Fibroblast of lung (primary cell): ENCODE data around the gene PLAAT2.

ENCODE experiments used
- EZH2 ChIP-seq: IDR thresholded peaks from 2 replicates; pipeline ENCODE4 v1.5.1; 2012; ENCODE audit warnings: low read length, control low read depth, mild to moderate bottlenecking; ENCODE audit errors: missing control alignments
- TF ChIP-seq, protein P1 (sequence below), 2 donors: IDR thresholded peaks in 1 of 2; conservative IDR thresholded peaks in 1 of 2; 1 replicate in 1 of 2; 2 replicates in 1 of 2; pipeline ENCODE4 v1.5.1; 2011 to 2012; ENCODE audit warnings: low read length in 2 of 2, control low read depth in 1 of 2, inconsistent platforms in 1 of 2, low read depth in 1 of 2, mild to moderate bottlenecking in 1 of 2

DNA sequence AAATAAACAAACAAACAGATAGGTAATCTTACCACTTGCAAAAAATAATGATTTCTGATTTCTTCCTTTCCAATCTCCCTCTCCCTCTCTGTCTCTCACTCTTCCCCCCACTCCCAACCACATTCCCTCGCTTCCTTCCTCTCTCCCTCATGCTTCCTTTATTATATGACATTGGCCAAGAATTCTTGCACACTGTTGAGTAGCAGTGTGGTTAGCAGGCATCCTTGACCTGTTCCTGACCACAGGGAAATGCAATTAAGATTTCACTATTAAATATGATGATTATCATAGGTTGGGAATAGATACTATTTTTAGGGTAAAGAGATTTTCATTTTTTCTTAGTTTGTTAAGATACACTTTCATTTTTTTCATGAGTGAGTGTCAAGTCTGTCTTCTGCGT is 41.3 kb downstream of the PLAAT2 start:
- TF ChIP-seq EZH2 = no peak
- TF ChIP-seq, protein P1, sequence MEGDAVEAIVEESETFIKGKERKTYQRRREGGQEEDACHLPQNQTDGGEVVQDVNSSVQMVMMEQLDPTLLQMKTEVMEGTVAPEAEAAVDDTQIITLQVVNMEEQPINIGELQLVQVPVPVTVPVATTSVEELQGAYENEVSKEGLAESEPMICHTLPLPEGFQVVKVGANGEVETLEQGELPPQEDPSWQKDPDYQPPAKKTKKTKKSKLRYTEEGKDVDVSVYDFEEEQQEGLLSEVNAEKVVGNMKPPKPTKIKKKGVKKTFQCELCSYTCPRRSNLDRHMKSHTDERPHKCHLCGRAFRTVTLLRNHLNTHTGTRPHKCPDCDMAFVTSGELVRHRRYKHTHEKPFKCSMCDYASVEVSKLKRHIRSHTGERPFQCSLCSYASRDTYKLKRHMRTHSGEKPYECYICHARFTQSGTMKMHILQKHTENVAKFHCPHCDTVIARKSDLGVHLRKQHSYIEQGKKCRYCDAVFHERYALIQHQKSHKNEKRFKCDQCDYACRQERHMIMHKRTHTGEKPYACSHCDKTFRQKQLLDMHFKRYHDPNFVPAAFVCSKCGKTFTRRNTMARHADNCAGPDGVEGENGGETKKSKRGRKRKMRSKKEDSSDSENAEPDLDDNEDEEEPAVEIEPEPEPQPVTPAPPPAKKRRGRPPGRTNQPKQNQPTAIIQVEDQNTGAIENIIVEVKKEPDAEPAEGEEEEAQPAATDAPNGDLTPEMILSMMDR (conservative IDR thresholded peaks at IDR 0.05 in 1 of 2, IDR thresholded peaks at IDR 0.05 in 1 of 2; ENCODE audit: low read depth in 1 of 2, low read length in 2 of 2) = no peak
